Smooth muscle cell (in vitro differentiated cells): Measurements from ENCODE around the gene NFIA. TPM values are rescaled to one million over a fixed set of nuclear protein-coding genes. Genes with fewer than 3 reads are reported as not detected.
A peak's percentile ranks its signal among the peaks of the same experiment; 100 is the strongest.

Experiments used
- DNase-seq: peaks from one replicate; lab custom pipeline; 2025; ENCODE audit not compliant: unreplicated experiment; lab: John Stamatoyannopoulos, UW
- H2AFZ ChIP-seq: fragments of 200-600 bp; sonication (generic); 2 replicates; pipeline ENCODE4 v1.6.0; 2016; ENCODE audit warnings: antibody characterized with exemption, low read depth, mild to moderate bottlenecking
- H3F3A ChIP-seq: fragments of 200-600 bp; sonication (generic); 2 replicates; pipeline ENCODE4 v1.6.0; 2017; ENCODE audit warnings: antibody characterized with exemption, low read depth
- H3K27ac ChIP-seq: fragments of 200-600 bp; sonication (generic); 2 replicates; pipeline ENCODE4 v1.5.1; 2016; ENCODE audit warnings: low read depth, mild to moderate bottlenecking
- H3K27me3 ChIP-seq: fragments of 200-600 bp; sonication (generic); 2 replicates; pipeline ENCODE4 v1.6.1; 2016; ENCODE audit warnings: low read depth, mild to moderate bottlenecking
- H3K36me3 ChIP-seq: fragments of 200-600 bp; sonication (generic); 2 replicates; pipeline ENCODE4 v1.5.1; 2016; ENCODE audit warnings: low read depth
- H3K4me1 ChIP-seq: fragments of 200-600 bp; sonication (generic); 2 replicates; pipeline ENCODE4 v1.5.1; 2016; ENCODE audit warnings: low read depth
- H3K4me2 ChIP-seq: fragments of 200-600 bp; sonication (generic); 2 replicates; pipeline ENCODE4 v1.6.0; 2016; ENCODE audit warnings: mild to moderate bottlenecking
- H3K4me3 ChIP-seq: fragments of 200-600 bp; sonication (generic); 2 replicates; pipeline ENCODE4 v1.5.1; 2016; ENCODE audit warnings: mild to moderate bottlenecking
- H3K79me2 ChIP-seq: fragments of 200-600 bp; sonication (generic); 2 replicates; pipeline ENCODE4 v1.6.0; 2016; ENCODE audit warnings: low read depth, mild to moderate bottlenecking
- H3K9ac ChIP-seq: fragments of 200-600 bp; sonication (generic); 2 replicates; pipeline ENCODE4 v1.6.0; 2016; ENCODE audit warnings: low read depth
- H3K9me3 ChIP-seq: fragments of 200-600 bp; sonication (generic); replicated peaks from 2 replicates; pipeline ENCODE4 v1.5.1; 2016; ENCODE audit warnings: low read depth
- H4K20me1 ChIP-seq: fragments of 200-600 bp; sonication (generic); 2 replicates; pipeline ENCODE4 v1.6.0; 2016; ENCODE audit warnings: low read depth
- WGBS: methylation state at CpG from one replicate; pipeline ENCODE4 v1.1.7; 2016; ENCODE audit warnings: low lambda C conversion rate; 5-methylcytosine and 5-hydroxymethylcytosine counted together
- polyA plus RNA-seq: library from polyadenylated mRNA; unstranded; fragments of >200 nt; fragmentation: Nextera tagmentation; extraction: Ambion mirVana; gene quantifications from 2 replicates; pipeline ENCODE4 v1.2.1, GENCODE V29; 2016
- total RNA-seq: library from RNA; depleted of rRNA; stranded (reverse); fragments of >200 nt; gene quantifications from 2 replicates; pipeline ENCODE4 v1.2.3, GENCODE V29; 2014
- TF ChIP-seq, protein P1 (sequence below): fragments of 200-600 bp; sonication (generic); IDR thresholded peaks from 2 replicates; pipeline ENCODE4 v1.5.1; 2017; ENCODE audit warnings: borderline replicate concordance, mild to moderate bottlenecking, antibody characterized with exemption; ENCODE audit not compliant: insufficient read depth, poor library complexity, severe bottlenecking

Gene NFIA
- total and polyA plus RNA-seq, 2 experiments from 2014 or later = 5.0 to 6.2 TPM

GRCh38 chr1:61131716-61132115 is 49.4 kb downstream of the NFIA start:
- Histone ChIP-seq H3K36me3 (no peaks in the 10 kb centered on the region), H3K9ac (no peak overlapping the region), H3F3A (peaks cover 12% of the 10 kb centered on the region), H2AFZ (no peak overlapping the region), H3K79me2 (no peaks in the 10 kb centered on the region), H3K27me3 (no peaks in the 10 kb centered on the region), H3K4me2 (peak overlapping the region; percentile 75), H3K9me3 (no peaks in the 10 kb centered on the region), H3K4me3 (peak overlapping the region; percentile 18), H3K4me1 (peaks cover 17% of the 10 kb centered on the region), H4K20me1 (no peaks in the 10 kb centered on the region), H3K27ac (no peak overlapping the region)
- TF ChIP-seq, protein P1, sequence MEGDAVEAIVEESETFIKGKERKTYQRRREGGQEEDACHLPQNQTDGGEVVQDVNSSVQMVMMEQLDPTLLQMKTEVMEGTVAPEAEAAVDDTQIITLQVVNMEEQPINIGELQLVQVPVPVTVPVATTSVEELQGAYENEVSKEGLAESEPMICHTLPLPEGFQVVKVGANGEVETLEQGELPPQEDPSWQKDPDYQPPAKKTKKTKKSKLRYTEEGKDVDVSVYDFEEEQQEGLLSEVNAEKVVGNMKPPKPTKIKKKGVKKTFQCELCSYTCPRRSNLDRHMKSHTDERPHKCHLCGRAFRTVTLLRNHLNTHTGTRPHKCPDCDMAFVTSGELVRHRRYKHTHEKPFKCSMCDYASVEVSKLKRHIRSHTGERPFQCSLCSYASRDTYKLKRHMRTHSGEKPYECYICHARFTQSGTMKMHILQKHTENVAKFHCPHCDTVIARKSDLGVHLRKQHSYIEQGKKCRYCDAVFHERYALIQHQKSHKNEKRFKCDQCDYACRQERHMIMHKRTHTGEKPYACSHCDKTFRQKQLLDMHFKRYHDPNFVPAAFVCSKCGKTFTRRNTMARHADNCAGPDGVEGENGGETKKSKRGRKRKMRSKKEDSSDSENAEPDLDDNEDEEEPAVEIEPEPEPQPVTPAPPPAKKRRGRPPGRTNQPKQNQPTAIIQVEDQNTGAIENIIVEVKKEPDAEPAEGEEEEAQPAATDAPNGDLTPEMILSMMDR = no peak
- no peak for DNase-seq

DNA sequence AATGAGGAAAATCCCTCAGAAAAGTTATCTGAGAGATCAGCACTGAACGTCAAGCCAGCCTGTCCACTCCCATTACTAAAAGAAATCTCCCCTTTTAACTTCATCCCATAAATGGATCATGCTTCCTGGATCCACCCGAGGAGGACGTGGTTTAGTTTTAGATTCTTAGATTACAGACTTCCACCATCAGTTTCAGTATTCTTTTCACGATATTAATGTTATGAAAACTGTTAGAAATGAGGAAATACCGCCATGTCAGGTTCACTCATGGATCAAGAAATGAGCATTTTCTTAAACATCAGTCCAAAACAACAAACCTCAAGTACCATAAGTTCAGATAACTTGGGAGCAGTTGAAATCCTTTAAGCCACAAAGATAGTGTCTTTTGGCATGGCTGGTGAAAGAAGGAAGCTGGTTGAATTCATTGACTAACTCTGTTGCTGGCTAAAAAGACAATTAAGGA is 49.8 kb downstream of the NFIA start:
- H2AFZ ChIP-seq = no peak overlapping the region

DNA sequence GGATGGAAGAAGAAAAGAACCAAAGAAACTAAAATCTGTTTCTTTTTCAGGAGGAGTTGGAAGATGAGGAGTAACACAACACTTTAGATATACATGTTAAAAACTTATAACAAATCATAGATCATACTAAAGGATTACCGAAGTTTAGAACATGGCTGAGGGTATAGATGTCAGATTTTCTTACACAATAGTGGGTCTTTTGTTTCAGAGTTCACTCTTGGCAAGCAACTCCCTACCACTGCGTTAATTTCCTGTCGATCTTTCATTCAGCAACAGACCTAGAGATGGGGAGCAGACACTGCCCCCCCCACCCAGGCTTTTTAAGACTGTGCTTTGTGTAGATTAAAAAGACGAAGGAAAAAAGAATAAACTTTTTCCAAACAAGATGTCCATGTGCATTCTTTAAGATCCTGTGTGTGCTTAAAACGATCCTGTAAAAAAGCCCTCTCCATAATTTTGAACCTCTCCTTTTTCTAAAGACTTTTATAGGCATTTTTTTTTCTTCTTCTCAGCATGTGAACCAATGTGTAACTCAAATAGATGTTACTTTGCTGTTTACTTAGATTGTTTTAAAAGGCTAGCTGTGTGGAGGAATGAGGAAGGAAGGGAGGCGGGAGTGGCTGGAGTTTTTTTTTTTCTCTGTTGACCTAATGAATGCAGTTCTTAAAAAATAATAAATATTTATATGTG is 50.4 kb downstream of the NFIA start:
- Histone ChIP-seq H3K4me1 (peaks cover 17% of the 10 kb centered on the region), H3K4me2 (peak overlapping the region; percentile 75), H3K9ac (no peak overlapping the region), H3F3A (peaks cover 12% of the 10 kb centered on the region), H3K36me3 (no peaks in the 10 kb centered on the region), H3K4me3 (peak overlapping the region; percentile 18), H2AFZ (peak overlapping the region; percentile 23), H4K20me1 (no peaks in the 10 kb centered on the region), H3K27ac (no peak overlapping the region), H3K27me3 (no peaks in the 10 kb centered on the region), H3K79me2 (no peaks in the 10 kb centered on the region), H3K9me3 (no peaks in the 10 kb centered on the region)
- DNase-seq = no peak
- WGBS = 44% methylated on average over 6 of the region's 6 CpGs
- TF ChIP-seq, protein P1 = no peak

More for the DNA sequence above, 49.8 kb downstream of the NFIA start:
- Histone ChIP-seq H3F3A (peaks cover 12% of the 10 kb centered on the region), H3K9me3 (no peaks in the 10 kb centered on the region), H3K27me3 (no peaks in the 10 kb centered on the region), H3K4me2 (peak overlapping the region; percentile 75), H3K4me3 (peak overlapping the region; percentile 18), H3K9ac (no peak overlapping the region), H4K20me1 (no peaks in the 10 kb centered on the region), H3K27ac (no peak overlapping the region), H3K36me3 (no peaks in the 10 kb centered on the region), H3K4me1 (peaks cover 17% of the 10 kb centered on the region), H3K79me2 (no peaks in the 10 kb centered on the region)
- WGBS = 15% methylated on average over 5 of the region's 5 CpGs
- DNase-seq = no peak
- TF ChIP-seq, protein P1 = no peak

DNA sequence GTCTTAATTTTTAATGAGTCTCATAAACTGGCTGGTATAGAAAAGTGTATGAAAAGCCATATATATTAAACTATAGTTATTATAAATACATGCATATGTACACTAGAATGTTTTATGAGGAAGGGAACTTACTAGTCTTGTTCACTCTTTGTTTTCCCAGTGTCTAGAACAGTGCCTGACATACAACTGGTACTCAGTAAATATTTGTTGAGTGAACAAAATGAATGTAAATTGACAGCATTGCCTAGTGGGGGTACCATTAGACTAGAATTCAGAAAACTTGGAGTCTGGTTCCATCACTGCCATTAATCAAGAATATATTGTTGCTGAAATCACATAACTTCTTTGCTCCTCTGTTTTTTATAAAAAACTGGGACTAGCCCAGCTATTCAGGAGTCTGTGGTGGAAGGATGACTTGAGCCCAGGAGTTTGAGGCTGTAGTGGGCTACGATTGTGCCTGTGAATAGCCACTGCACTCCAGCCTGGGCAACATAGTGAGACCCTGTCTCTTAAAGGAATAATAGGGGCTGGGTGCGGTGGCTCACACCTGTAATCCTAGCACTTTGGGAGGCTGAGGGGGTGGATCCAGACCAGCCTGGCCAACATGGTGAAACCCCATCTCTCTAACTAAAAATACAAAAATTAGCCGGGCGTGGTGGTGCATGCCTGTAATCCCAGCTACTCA is 51.1 kb downstream of the NFIA start:
- Histone ChIP-seq H3K27me3 (no peaks in the 10 kb centered on the region), H3F3A (peaks cover 12% of the 10 kb centered on the region), H3K79me2 (no peaks in the 10 kb centered on the region), H3K4me3 (peak overlapping the region; percentile 18), H3K4me2 (peak overlapping the region; percentile 75), H3K9me3 (no peaks in the 10 kb centered on the region), H4K20me1 (no peaks in the 10 kb centered on the region), H3K9ac (no peak overlapping the region), H3K27ac (no peak overlapping the region), H2AFZ (no peak overlapping the region), H3K4me1 (peaks cover 17% of the 10 kb centered on the region), H3K36me3 (no peaks in the 10 kb centered on the region)
- 100% methylated on average over 4 of the region's 4 CpGs for WGBS
- DNase-seq = no peak
- TF ChIP-seq, protein P1 = no peak
